Duodenal mucosa (tissue), 2 donors: ENCODE data around the gene TMTC2.

Experiments
- H3K27ac ChIP-seq: one replicate; pipeline ENCODE4 v1.7.0; 2013; ENCODE audit warnings: low read depth, low read length
- H3K27me3 ChIP-seq, 2 donors: one replicate each; pipeline ENCODE4 v1.7.0; 2013; ENCODE audit warnings: low read length in 2 of 2, control low read depth in 1 of 2; ENCODE audit not compliant: insufficient read depth in 2 of 2, control insufficient read depth in 1 of 2
- H3K36me3 ChIP-seq, 2 donors: one replicate each; pipeline ENCODE4 v1.7.0; 2013; ENCODE audit warnings: low read length in 2 of 2, control low read depth in 1 of 2; ENCODE audit not compliant: insufficient read depth in 2 of 2, control insufficient read depth in 1 of 2
- H3K4me1 ChIP-seq, 2 donors: one replicate each; pipeline ENCODE4 v1.7.0; 2013; ENCODE audit warnings: low read length in 2 of 2, control low read depth in 1 of 2; ENCODE audit not compliant: insufficient read depth in 2 of 2, control insufficient read depth in 1 of 2
- H3K4me3 ChIP-seq, 2 donors: one replicate each; pipeline ENCODE4 v1.7.0; 2013; ENCODE audit warnings: low read length in 2 of 2, low read depth in 1 of 2
- H3K9ac ChIP-seq, 2 donors: one replicate each; pipeline ENCODE4 v1.7.0; 2013; ENCODE audit warnings: low read length in 2 of 2, low read depth in 1 of 2
- H3K9me3 ChIP-seq, 2 donors: one replicate each; pipeline ENCODE4 v1.7.0; 2013; ENCODE audit warnings: low read length in 2 of 2, control low read depth in 1 of 2; ENCODE audit not compliant: control insufficient read depth in 1 of 2

TMTC2 gene

GRCh38 chr12:82659343-82660207 is 27.1 kb upstream of the TMTC2 start:
- no peak overlapping the region for H3K4me3 ChIP-seq

DNA sequence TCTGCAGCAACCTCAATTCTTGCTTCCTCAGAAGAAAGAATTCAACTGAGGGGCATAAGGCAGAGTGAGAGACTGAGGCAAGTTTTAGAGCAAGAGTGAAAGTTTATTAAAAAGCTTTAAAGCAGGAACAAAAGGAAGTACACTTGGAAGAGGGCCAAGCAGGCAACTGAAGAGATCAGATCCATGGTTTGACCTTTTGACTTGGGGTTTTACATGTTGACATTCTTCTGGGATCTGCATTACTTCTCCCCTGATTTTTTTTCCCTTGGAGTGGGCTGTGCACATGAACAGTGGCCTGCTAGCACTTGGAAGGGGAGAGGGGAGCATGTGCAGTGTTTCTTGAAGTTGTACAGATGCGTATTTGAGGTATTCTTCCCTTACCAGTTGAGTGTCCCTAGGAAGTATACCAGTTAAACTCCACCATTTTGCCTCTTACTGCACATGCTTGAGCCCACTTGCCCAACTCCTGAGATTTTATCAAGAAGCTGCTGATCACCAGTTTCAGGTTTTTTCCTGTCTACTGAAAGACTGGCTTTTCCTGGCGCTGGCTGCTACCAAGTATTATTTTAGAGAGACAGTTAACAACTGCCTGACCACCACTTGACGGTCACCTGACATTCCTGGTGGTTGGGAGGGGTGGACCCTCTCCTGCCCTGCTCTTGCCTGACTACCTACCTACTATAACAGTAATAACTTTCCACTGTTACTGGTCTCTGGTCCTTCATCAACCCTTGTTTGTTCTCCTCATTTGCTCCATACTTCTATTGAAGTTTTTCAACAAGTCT is 26.0 kb upstream of the TMTC2 start:
- H3K9ac ChIP-seq: no peak overlapping the region
- no peaks in the 10 kb centered on the region for H3K27me3 ChIP-seq
- no peaks in the 10 kb centered on the region for H3K36me3 ChIP-seq
- no peak overlapping the region for H3K27ac ChIP-seq
- no peaks in the 10 kb centered on the region for H3K4me1 ChIP-seq
- H3K4me3 ChIP-seq: no peak overlapping the region
- H3K9me3 ChIP-seq: no peaks in the 10 kb centered on the region

More at GRCh38 chr12:82659343-82660207, 27.1 kb upstream of the TMTC2 start:
- Histone ChIP-seq H3K27me3 (no peaks in the 10 kb centered on the region), H3K9ac (no peak overlapping the region), H3K27ac (no peak overlapping the region), H3K36me3 (no peaks in the 10 kb centered on the region), H3K9me3 (no peaks in the 10 kb centered on the region), H3K4me1 (no peaks in the 10 kb centered on the region)

- H3K9ac ChIP-seq: no peak overlapping the region
- H3K27ac ChIP-seq: no peak overlapping the region
- H3K27me3 ChIP-seq: no peaks in the 10 kb centered on the region
- no peaks in the 10 kb centered on the region for H3K4me1 ChIP-seq
- no peaks in the 10 kb centered on the region for H3K36me3 ChIP-seq
- no peak overlapping the region for H3K4me3 ChIP-seq
- no peaks in the 10 kb centered on the region for H3K9me3 ChIP-seq
Observed at GRCh38 chr12:82663893-82664292, 22.8 kb upstream of the TMTC2 start.

- H3K9ac ChIP-seq: no peak overlapping the region
- H3K27me3 ChIP-seq: no peaks in the 10 kb centered on the region
- no peak overlapping the region for H3K27ac ChIP-seq
- H3K4me1 ChIP-seq: no peaks in the 10 kb centered on the region
- no peaks in the 10 kb centered on the region for H3K36me3 ChIP-seq
- H3K9me3 ChIP-seq: no peaks in the 10 kb centered on the region
- no peak overlapping the region for H3K4me3 ChIP-seq
Observed at GRCh38 chr12:82665142-82665923, 21.4 kb upstream of the TMTC2 start.

DNA sequence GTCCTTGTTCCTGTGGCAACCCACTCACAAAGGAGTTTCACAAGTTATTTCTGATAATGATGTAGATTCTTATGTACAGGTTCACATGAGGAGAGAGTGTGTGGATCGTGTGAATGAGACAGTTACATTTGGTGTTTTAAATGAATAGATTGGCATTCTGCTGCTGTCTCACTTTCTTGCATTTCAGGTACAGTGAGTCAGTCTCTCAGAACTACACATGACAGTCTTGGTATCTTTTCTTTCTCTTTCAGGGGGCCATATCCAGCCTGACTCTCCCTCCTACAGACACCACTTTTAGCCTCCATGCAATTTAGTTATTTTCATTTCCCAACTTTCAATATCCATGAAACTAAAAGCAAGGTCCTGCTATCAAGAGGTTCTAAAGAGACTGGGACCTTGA is 19.9 kb upstream of the TMTC2 start:
- no peak overlapping the region for H3K4me3 ChIP-seq
- no peaks in the 10 kb centered on the region for H3K4me1 ChIP-seq
- H3K9ac ChIP-seq: no peak overlapping the region
- no peaks in the 10 kb centered on the region for H3K9me3 ChIP-seq
- no peaks in the 10 kb centered on the region for H3K27me3 ChIP-seq
- H3K27ac ChIP-seq: no peak overlapping the region
- H3K36me3 ChIP-seq: no peaks in the 10 kb centered on the region

- Histone ChIP-seq H3K4me3 (no peak overlapping the region), H3K36me3 (no peaks in the 10 kb centered on the region), H3K27ac (no peak overlapping the region), H3K27me3 (no peaks in the 10 kb centered on the region), H3K9me3 (no peaks in the 10 kb centered on the region), H3K4me1 (no peaks in the 10 kb centered on the region), H3K9ac (no peak overlapping the region)
Observed at GRCh38 chr12:82671673-82672195, 15.0 kb upstream of the TMTC2 start.

DNA sequence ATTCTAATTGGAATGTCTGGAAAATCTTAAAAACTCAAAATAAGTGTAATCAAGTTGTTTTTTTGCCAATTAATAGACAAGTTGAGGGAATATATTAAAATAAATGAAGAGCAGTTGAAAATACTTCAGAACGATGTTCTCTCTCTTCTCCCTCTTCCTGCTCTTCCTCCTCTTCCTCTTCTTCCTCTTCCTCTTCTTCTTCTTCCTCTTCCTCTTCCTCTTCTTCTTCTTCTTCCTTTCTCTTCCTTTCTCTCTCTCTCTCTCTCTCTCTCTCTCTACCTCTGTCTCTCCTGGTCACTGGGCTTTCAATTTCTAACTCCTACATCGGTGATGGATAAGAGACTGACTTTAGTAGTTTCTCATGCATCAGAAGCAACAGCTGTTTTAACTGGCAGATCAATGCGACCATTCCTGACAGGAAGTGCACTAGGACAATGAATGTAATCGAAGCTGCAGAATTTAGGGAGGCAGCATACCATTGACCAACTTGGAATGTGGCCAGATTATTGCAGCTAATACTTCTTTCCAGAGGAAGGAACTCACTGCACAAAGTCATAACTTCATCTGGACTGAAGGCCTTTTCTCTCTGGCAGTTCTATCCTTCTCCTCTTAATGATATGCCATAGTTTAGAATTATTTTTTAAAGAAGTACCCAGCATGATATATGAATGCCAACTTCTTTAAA is 13.8 kb upstream of the TMTC2 start:
- no peak overlapping the region for H3K4me3 ChIP-seq
- no peaks in the 10 kb centered on the region for H3K4me1 ChIP-seq
- H3K9me3 ChIP-seq: no peaks in the 10 kb centered on the region
- H3K27me3 ChIP-seq: no peaks in the 10 kb centered on the region
- H3K9ac ChIP-seq: no peak overlapping the region
- no peak overlapping the region for H3K27ac ChIP-seq
- H3K36me3 ChIP-seq: no peaks in the 10 kb centered on the region

- no peak overlapping the region for H3K27ac ChIP-seq
- no peak overlapping the region for H3K9ac ChIP-seq
- no peaks in the 10 kb centered on the region for H3K9me3 ChIP-seq
- H3K4me3 ChIP-seq: no peak overlapping the region
- no peaks in the 10 kb centered on the region for H3K36me3 ChIP-seq
- no peaks in the 10 kb centered on the region for H3K4me1 ChIP-seq
- no peaks in the 10 kb centered on the region for H3K27me3 ChIP-seq
Observed at GRCh38 chr12:82673698-82674097, 13.0 kb upstream of the TMTC2 start.

DNA sequence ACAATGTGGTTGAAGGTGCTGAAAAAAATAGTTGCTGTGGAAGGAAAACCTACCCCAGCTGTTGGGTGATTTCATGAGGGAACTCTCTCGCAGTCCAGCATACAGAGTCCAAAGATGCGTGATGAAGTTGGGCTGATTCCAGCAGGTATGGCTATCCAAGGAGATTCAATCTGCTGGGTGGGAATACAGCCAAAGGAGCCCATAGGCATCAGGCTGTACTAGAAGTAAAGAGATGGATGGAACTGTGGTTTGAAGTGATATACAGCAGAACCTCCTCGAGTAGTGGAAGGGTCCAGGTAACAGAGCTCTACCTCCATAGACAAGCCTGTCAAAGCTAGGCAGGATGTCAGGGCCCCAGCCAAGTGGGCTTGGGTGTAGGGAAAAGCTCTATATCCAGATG is 11.5 kb upstream of the TMTC2 start:
- H3K4me1 ChIP-seq: no peaks in the 10 kb centered on the region

More for the DNA sequence above, 11.5 kb upstream of the TMTC2 start:
- Histone ChIP-seq H3K4me3 (no peak overlapping the region), H3K9ac (no peak overlapping the region), H3K27ac (no peak overlapping the region), H3K36me3 (no peaks in the 10 kb centered on the region), H3K9me3 (no peaks in the 10 kb centered on the region), H3K27me3 (no peaks in the 10 kb centered on the region)
